ENCODE measurements around the gene ANKZF1.

Gene ANKZF1

GRCh38 chr2:219223831-219224610 is 5.6 kb upstream of the ANKZF1 start:
- in situ Hi-C loops (cut with HindIII; ENCODE audit: low sequenced_read_pairs), result no loop called here

- in situ Hi-C loops (cut with HindIII; ENCODE audit: low sequenced_read_pairs), result no loop called here
These were observed 4.3 kb upstream of the ANKZF1 start for GRCh38 chr2:219225350-219225749.

GRCh38 chr2:219228041-219228910 is 1.3 kb upstream of the ANKZF1 start:
- in situ Hi-C loops (cut with HindIII; ENCODE audit: low sequenced_read_pairs), result no loop called here

- in situ Hi-C loops (cut with HindIII; ENCODE audit: low sequenced_read_pairs), result no loop called here
These were observed 698 bp upstream of the ANKZF1 start for GRCh38 chr2:219228911-219229304.

- in situ Hi-C loops (cut with HindIII; ENCODE audit: low sequenced_read_pairs), result no loop called here
These were observed 494 bp downstream of the ANKZF1 start for GRCh38 chr2:219230059-219230540.

- in situ Hi-C loops (cut with HindIII; ENCODE audit: low sequenced_read_pairs), result no loop called here
These were observed 4.7 kb downstream of the ANKZF1 start for GRCh38 chr2:219234331-219234730.

- in situ Hi-C loops (cut with HindIII; ENCODE audit: low sequenced_read_pairs), result no loop called here
These were observed 13.7 kb downstream of the ANKZF1 start for GRCh38 chr2:219243291-219243761.

GRCh38 chr2:219244789-219245147 is 15.2 kb downstream of the ANKZF1 start:
- in situ Hi-C loops (cut with HindIII; ENCODE audit: low sequenced_read_pairs), result no loop called here

- in situ Hi-C loops (cut with HindIII; ENCODE audit: low sequenced_read_pairs), result no loop called here
These were observed 15.7 kb downstream of the ANKZF1 start, which contains the start of the genes GLB1L and STK16 for GRCh38 chr2:219245148-219245898. Gene GLB1L, minus strand, starts transcription at chr2:219245444. Its CDS starts 1,871 bp downstream, at chr2:219243573. Gene STK16, plus strand, starts transcription at chr2:219245479. Its CDS starts 521 bp downstream, at chr2:219246000.

- in situ Hi-C loops (cut with HindIII; ENCODE audit: low sequenced_read_pairs), result no loop called here
These were observed 16.3 kb downstream of the ANKZF1 start for GRCh38 chr2:219245899-219246230.

- in situ Hi-C loops (cut with HindIII; ENCODE audit: low sequenced_read_pairs), result no loop called here
These were observed 17.0 kb downstream of the ANKZF1 start for GRCh38 chr2:219246559-219246958.

GRCh38 chr2:219247678-219248642 is 18.4 kb downstream of the ANKZF1 start:
- in situ Hi-C loops (cut with HindIII; ENCODE audit: low sequenced_read_pairs), result no loop called here

GRCh38 chr2:219248845-219249202 is 19.2 kb downstream of the ANKZF1 start:
- in situ Hi-C loops (cut with HindIII; ENCODE audit: low sequenced_read_pairs), result no loop called here

GRCh38 chr2:219249203-219249980 is 19.8 kb downstream of the ANKZF1 start:
- in situ Hi-C loops (cut with HindIII; ENCODE audit: low sequenced_read_pairs), result no loop called here

GRCh38 chr2:219250049-219250781 is 20.6 kb downstream of the ANKZF1 start:
- in situ Hi-C loops (cut with HindIII; ENCODE audit: low sequenced_read_pairs), result no loop called here

GRCh38 chr2:219251656-219252055 is 22.1 kb downstream of the ANKZF1 start:
- in situ Hi-C loops (cut with HindIII; ENCODE audit: low sequenced_read_pairs), result no loop called here

GRCh38 chr2:219252084-219252483 is 22.5 kb downstream of the ANKZF1 start:
- in situ Hi-C loops (cut with HindIII; ENCODE audit: low sequenced_read_pairs), result no loop called here

GRCh38 chr2:219252570-219252899 is 22.9 kb downstream of the ANKZF1 start:
- in situ Hi-C loops (cut with HindIII; ENCODE audit: low sequenced_read_pairs), result no loop called here
